HepG2 (cell line): ENCODE data around the gene TULP3. TPM values are rescaled to one million over a fixed set of nuclear protein-coding genes. Genes with fewer than 3 reads are reported as not detected.
A peak's percentile ranks its signal among the peaks of the same experiment; 100 is the strongest.

ENCODE experiments used
- AKNA ChIP-seq: sonication (generic); formaldehyde crosslinking; IDR thresholded peaks from 2 replicates; pipeline ENCODE4 v1.4.0; 2020; ENCODE audit warnings: missing genetic modification reagents, borderline replicate concordance
- ARID2 ChIP-seq: sonication (generic); formaldehyde crosslinking; IDR thresholded peaks from 2 replicates; pipeline ENCODE4 v1.8.1; 2022; ENCODE audit warnings: mild to moderate bottlenecking, missing genetic modification reagents, borderline replicate concordance
- ATF5 ChIP-seq: sonication (generic); formaldehyde crosslinking; IDR thresholded peaks from 2 replicates; pipeline ENCODE4 v1.4.0; 2020; ENCODE audit warnings: mild to moderate bottlenecking, low read depth, missing genetic modification reagents
- BORCS8-MEF2B ChIP-seq: sonication (generic); formaldehyde crosslinking; IDR thresholded peaks from 2 replicates; pipeline ENCODE4 v1.8.0; 2022; ENCODE audit warnings: mild to moderate bottlenecking, missing genetic modification reagents
- CENPX ChIP-seq: sonication (generic); formaldehyde crosslinking; IDR thresholded peaks from 2 replicates; pipeline ENCODE4 v1.9.0; 2021; ENCODE audit warnings: mild to moderate bottlenecking, missing genetic modification reagents, moderate library complexity
- DMAP1 ChIP-seq: IDR thresholded peaks from 2 replicates; pipeline ENCODE4 v1.6.1; 2016
- FOXC1 ChIP-seq: sonication (generic); formaldehyde crosslinking; IDR thresholded peaks from 2 replicates; pipeline ENCODE4 v1.8.0; 2022; ENCODE audit warnings: mild to moderate bottlenecking, missing genetic modification reagents, borderline replicate concordance
- THYN1 ChIP-seq: sonication (generic); formaldehyde crosslinking; IDR thresholded peaks from 2 replicates; pipeline ENCODE4 v1.8.1; 2023; ENCODE audit warnings: low read depth, mild to moderate bottlenecking, moderate library complexity, missing genetic modification reagents, borderline replicate concordance
- TSC22D2 ChIP-seq: sonication (generic); formaldehyde crosslinking; IDR thresholded peaks from 2 replicates; pipeline ENCODE4 v1.5.1; 2020; ENCODE audit warnings: missing genetic modification reagents, mild to moderate bottlenecking, borderline replicate concordance
- YEATS4 ChIP-seq: sonication (generic); formaldehyde crosslinking; IDR thresholded peaks from 2 replicates; pipeline ENCODE4 v1.4.0; 2020; ENCODE audit warnings: missing genetic modification reagents, borderline replicate concordance
- ZNF331 ChIP-seq: sonication (generic); formaldehyde crosslinking; IDR thresholded peaks from 2 replicates; pipeline ENCODE4 v1.4.0; 2020; ENCODE audit warnings: missing genetic modification reagents
- ZNF484 ChIP-seq: sonication (generic); formaldehyde crosslinking; IDR thresholded peaks from 2 replicates; pipeline ENCODE4 v1.5.1; 2020; ENCODE audit warnings: mild to moderate bottlenecking, low read depth, missing genetic modification reagents, borderline replicate concordance
- ZNF597 ChIP-seq: sonication (generic); formaldehyde crosslinking; IDR thresholded peaks from 2 replicates; pipeline ENCODE4 v1.5.0; 2020; ENCODE audit warnings: missing genetic modification reagents
- ZNF746 ChIP-seq: sonication (generic); formaldehyde crosslinking; IDR thresholded peaks from 2 replicates; pipeline ENCODE4 v1.8.0; 2022; ENCODE audit warnings: mild to moderate bottlenecking, missing genetic modification reagents
- ZNF891 ChIP-seq: sonication (generic); formaldehyde crosslinking; IDR thresholded peaks from 2 replicates; pipeline ENCODE4 v1.5.0; 2020; ENCODE audit warnings: mild to moderate bottlenecking, missing genetic modification reagents
- polyA plus RNA-seq, 8 experiments: library from polyadenylated mRNA; depleted of rRNA in 3 of 8; stranded (reverse) in 7 of 8; unstranded in 1 of 8; fragments of >200 nt; fragmentation: Illumina TruSeq in 4 of 8; extraction: Trizol in 4 of 8; gene quantifications; 2 replicates each; pipeline versions ENCODE4 v1.2.1 to v1.2.3, GENCODE V29; 2011 to 2016; ENCODE audit warnings: low read depth in 4 of 8, missing spikeins in 1 of 8, mixed read lengths in 1 of 8; ENCODE audit not compliant: insufficient read depth in 1 of 8
- total RNA-seq, 5 experiments: library from RNA; depleted of rRNA; stranded (reverse); fragments of >200 nt; fragmentation: Illumina TruSeq; extraction: Trizol; gene quantifications; 2 replicates each; pipeline ENCODE4 v1.2.3, GENCODE V29; 2016; ENCODE audit warnings: low read depth in 1 of 5
- TF ChIP-seq, protein P1 (sequence below): IDR thresholded peaks from 2 replicates; pipeline ENCODE4 v1.6.1; 2012; ENCODE audit warnings: low read depth, low read length, improper control_type of control experiment
- TF ChIP-seq, protein P2 (sequence below): sonication (generic); formaldehyde crosslinking; IDR thresholded peaks from 2 replicates; pipeline ENCODE4 v1.5.1; 2020; ENCODE audit warnings: missing genetic modification reagents, mild to moderate bottlenecking, borderline replicate concordance
- TF ChIP-seq, protein P3 (sequence below): sonication (generic); formaldehyde crosslinking; IDR thresholded peaks from 2 replicates; pipeline ENCODE4 v1.5.1; 2020; ENCODE audit warnings: mild to moderate bottlenecking, missing genetic modification reagents, moderate library complexity

The TULP3 gene
- total and polyA plus RNA-seq, 2 of the 13 experiments (the other 11 are each of a cell fraction or from before 2014, with no cell fraction given): 11.2 to 13.2 TPM

DNA sequence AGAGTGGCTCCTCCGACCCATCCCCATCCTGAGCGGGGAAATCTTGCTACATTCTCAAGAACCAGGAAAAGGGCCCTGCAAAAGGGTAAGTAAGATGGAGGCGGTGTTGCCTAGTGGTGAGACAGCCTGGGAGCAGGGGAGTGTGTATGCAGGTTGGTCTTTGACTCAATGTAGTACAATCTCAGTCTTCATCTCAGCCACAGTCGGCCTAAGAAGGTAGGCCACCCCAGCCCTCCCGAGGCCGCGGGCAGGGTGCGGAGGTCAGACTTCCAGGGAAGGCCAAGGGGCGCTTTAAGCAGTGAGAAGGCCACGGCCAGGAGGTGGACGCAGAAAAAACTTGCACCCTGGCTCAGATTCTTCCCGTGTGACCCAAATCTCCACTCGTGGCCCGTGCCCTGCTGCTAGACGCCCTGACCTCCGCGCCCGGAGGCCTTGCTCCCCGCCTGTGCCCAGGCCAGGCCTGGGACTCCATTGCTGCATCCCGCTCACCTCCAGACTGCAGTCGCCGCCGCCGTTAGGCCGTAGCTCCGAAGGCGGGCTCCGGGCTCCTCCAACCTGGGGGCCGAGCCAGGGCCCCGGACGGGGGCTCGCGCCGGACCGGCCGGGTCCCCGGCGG is 14.2 kb upstream of the TULP3 start (continued):
- TF ChIP-seq ZNF891 (CRISPR knock-in tag): no peak; the same call in 1 of the 2 replicates
- TF ChIP-seq FOXC1 (CRISPR knock-in tag): no peak
- peak; percentile 11; the same call in 1 of the 2 replicates for TF ChIP-seq BORCS8-MEF2B (CRISPR knock-in tag)
- TF ChIP-seq AKNA (CRISPR knock-in tag): no peak
- TF ChIP-seq, protein P1, sequence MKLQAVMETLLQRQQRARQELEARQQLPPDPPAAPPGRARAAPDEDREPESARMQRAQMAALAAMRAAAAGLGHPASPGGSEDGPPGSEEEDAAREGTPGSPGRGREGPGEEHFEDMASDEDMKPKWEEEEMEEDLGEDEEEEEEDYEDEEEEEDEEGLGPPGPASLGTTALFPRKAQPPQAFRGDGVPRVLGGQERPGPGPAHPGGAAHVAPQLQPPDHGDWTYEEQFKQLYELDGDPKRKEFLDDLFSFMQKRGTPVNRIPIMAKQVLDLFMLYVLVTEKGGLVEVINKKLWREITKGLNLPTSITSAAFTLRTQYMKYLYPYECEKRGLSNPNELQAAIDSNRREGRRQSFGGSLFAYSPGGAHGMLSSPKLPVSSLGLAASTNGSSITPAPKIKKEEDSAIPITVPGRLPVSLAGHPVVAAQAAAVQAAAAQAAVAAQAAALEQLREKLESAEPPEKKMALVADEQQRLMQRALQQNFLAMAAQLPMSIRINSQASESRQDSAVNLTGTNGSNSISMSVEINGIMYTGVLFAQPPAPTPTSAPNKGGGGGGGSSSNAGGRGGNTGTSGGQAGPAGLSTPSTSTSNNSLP: no peak
- no peak for TF ChIP-seq ZNF746
- TF ChIP-seq DMAP1: peak; percentile 36; the same call in 1 of the 2 replicates
- no peak for TF ChIP-seq TSC22D2 (CRISPR knock-in tag)
- 0 out of 2 replicates have a peak, but pooled peaks have one; percentile 64 for TF ChIP-seq ARID2 (CRISPR knock-in tag)
- TF ChIP-seq, protein P2, sequence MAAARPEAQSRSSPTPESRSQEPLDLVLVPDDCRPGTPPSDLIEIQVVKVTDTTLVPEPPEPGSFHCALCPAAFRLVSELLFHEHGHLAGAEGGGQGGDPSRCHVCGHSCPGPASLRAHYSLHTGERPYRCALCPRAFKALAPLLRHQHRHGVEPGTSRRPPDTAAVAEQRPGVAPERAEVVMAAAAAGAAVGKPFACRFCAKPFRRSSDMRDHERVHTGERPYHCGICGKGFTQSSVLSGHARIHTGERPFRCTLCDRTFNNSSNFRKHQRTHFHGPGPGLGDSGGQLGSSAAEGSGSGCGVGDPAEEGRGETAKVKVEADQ (CRISPR knock-in tag): no peak
- TF ChIP-seq ZNF484 (CRISPR knock-in tag): no peak
- TF ChIP-seq ZNF597: no peak
- TF ChIP-seq, protein P3, sequence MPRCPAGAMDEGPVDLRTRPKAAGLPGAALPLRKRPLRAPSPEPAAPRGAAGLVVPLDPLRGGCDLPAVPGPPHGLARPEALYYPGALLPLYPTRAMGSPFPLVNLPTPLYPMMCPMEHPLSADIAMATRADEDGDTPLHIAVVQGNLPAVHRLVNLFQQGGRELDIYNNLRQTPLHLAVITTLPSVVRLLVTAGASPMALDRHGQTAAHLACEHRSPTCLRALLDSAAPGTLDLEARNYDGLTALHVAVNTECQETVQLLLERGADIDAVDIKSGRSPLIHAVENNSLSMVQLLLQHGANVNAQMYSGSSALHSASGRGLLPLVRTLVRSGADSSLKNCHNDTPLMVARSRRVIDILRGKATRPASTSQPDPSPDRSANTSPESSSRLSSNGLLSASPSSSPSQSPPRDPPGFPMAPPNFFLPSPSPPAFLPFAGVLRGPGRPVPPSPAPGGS: no peak
- no peak for TF ChIP-seq ATF5
- no peak for TF ChIP-seq CENPX (CRISPR knock-in tag)
- peak; percentile 37; the same call in 1 of the 2 replicates for TF ChIP-seq YEATS4 (CRISPR knock-in tag)
- TF ChIP-seq ZNF331 (CRISPR knock-in tag): no peak
- TF ChIP-seq THYN1: no peak
